SU-DHL-6 (cell line): ENCODE measurements around the gene AIG1.

Experiments used
- H2AFZ ChIP-seq: fragments of 200-600 bp; sonication (generic); 2 replicates; pipeline ENCODE4 v1.6.1; 2014; ENCODE audit warnings: low read depth, mild to moderate bottlenecking, moderate library complexity, mixed read lengths, antibody characterized with exemption, low read length; ENCODE audit not compliant: severe bottlenecking
- H3F3A ChIP-seq: fragments of 200-600 bp; shearing (Covaris generic); 2 replicates; pipeline ENCODE4 v1.6.0; 2016; ENCODE audit warnings: antibody characterized with exemption, mild to moderate bottlenecking; ENCODE audit not compliant: insufficient read depth
- H3K27ac ChIP-seq: fragments of 200-600 bp; sonication (generic); 2 replicates; pipeline ENCODE4 v1.5.1; 2016; ENCODE audit warnings: low read depth, mild to moderate bottlenecking, low read length, moderate library complexity, mixed read lengths
- H3K27me3 ChIP-seq: fragments of 200-600 bp; sonication (generic), shearing (Covaris generic); 2 replicates; pipeline ENCODE4 v1.6.0; 2014; ENCODE audit warnings: mild to moderate bottlenecking, low read length
- H3K36me3 ChIP-seq: fragments of 200-600 bp; sonication (generic); 2 replicates; pipeline ENCODE4 v1.6.1; 2014; ENCODE audit warnings: mild to moderate bottlenecking, low read length, mixed read lengths
- H3K4me2 ChIP-seq: fragments of 300-600, 200-600 bp; shearing (Covaris generic), sonication (generic); 2 replicates; pipeline ENCODE4 v1.6.0; 2014; ENCODE audit warnings: low read length, low read depth, mild to moderate bottlenecking; ENCODE audit not compliant: poor library complexity, severe bottlenecking
- H3K4me3 ChIP-seq: fragments of 200-600 bp; sonication (generic); 2 replicates; pipeline ENCODE4 v1.5.1; 2014; ENCODE audit warnings: antibody characterized with exemption, low read length, mild to moderate bottlenecking, mixed read lengths; ENCODE audit not compliant: insufficient read depth, poor library complexity, severe bottlenecking
- H3K79me2 ChIP-seq: fragments of 200-600 bp; sonication (generic); 2 replicates; pipeline ENCODE4 v1.6.1; 2014; ENCODE audit warnings: mild to moderate bottlenecking, low read length, moderate library complexity; ENCODE audit not compliant: insufficient read depth
- H3K9ac ChIP-seq: fragments of 200-600 bp; sonication (generic); 2 replicates; pipeline ENCODE4 v1.7.0; 2014; ENCODE audit warnings: mild to moderate bottlenecking, low read length
- H3K9me2 ChIP-seq: fragments of 200-600 bp; sonication (generic); replicated peaks from 2 replicates; pipeline ENCODE4 v1.6.1; 2014; ENCODE audit warnings: low read length; ENCODE audit not compliant: insufficient read depth
- H3K9me3 ChIP-seq: fragments of 200-600 bp; sonication (generic); 2 replicates; pipeline ENCODE4 v1.6.1; 2014; ENCODE audit warnings: low read length, mixed read lengths; ENCODE audit not compliant: insufficient read depth
- H4K20me1 ChIP-seq: fragments of 200-600 bp; sonication (generic); 2 replicates; pipeline ENCODE4 v1.6.1; 2014; ENCODE audit warnings: low read depth, mild to moderate bottlenecking, antibody characterized with exemption, low read length, moderate library complexity, mixed read lengths
- CTCF ChIP-seq: fragments of 200-600 bp; sonication (generic); IDR thresholded peaks from one replicate; pipeline ENCODE4 v1.5.1; 2017; ENCODE audit warnings: antibody characterized with exemption, mild to moderate bottlenecking, low read length, moderate library complexity; ENCODE audit not compliant: insufficient read depth, poor library complexity, severe bottlenecking
- EZH2phosphoT487 ChIP-seq: fragments of 200-600 bp; sonication (generic), shearing (Covaris generic); conservative IDR thresholded peaks from 2 replicates; pipeline ENCODE4 v1.6.1; 2018; ENCODE audit warnings: mild to moderate bottlenecking, antibody characterized with exemption, low read length, moderate library complexity, mixed read lengths

AIG1 gene

DNA sequence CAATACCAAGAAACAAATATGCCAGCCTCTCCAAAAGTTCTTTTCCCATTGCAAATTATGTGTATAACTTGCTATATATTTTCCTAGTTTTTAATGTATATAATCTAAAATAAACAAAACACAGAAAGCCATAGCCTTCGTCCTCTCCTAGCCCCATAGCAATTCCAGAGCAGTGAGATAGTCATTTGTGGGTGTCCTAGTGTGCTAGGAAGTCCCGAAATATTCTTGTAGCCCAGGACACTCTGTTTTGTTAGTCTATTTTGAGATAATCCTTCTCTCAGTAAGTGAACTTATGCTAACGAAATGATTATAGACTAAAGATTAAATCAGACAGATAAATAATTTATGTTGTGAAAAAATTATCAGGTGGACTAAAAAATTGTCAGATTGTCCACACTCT, 90.7 kb downstream of the AIG1 start:
- no peak overlapping the region for H3K27ac ChIP-seq
- no peaks in the 10 kb centered on the region for H3K27me3 ChIP-seq
- H3K9me3 ChIP-seq: no peaks in the 10 kb centered on the region

DNA sequence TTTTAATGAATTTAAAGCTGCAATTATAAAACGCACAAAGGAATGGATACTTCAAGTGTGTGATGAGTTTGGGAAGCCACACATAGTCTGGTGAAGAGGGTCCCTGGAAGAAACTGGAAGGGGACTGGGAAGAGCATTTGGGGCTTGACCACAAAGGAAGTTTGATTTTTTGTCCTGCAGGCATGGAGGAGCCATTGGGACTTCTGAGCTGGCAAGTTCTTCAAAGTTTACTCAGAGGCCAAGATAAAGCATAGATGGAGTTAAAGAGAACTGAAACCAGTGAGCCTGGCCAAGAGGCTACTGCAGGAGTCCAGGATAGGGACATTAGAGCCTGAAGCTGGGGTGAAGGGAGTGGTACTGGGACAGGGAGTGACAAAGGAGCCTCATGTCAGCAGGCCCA, 95.0 kb downstream of the AIG1 start:
- Histone ChIP-seq H3K27ac (no peak overlapping the region), H3F3A (no peaks in the 10 kb centered on the region), H3K9ac (no peak overlapping the region), H3K9me2 (no peaks in the 10 kb centered on the region), H3K79me2 (no peaks in the 10 kb centered on the region), H3K27me3 (no peaks in the 10 kb centered on the region), H2AFZ (no peak overlapping the region), H3K4me3 (no peak overlapping the region), H3K9me3 (no peaks in the 10 kb centered on the region), H3K36me3 (no peaks in the 10 kb centered on the region), H3K4me2 (no peak overlapping the region), H4K20me1 (no peaks in the 10 kb centered on the region)
- TF ChIP-seq EZH2phosphoT487 (no peak), CTCF (no peak)

More for the DNA sequence above, 90.7 kb downstream of the AIG1 start:
- Histone ChIP-seq H3K4me2 (no peak overlapping the region), H4K20me1 (no peaks in the 10 kb centered on the region), H3K9me2 (no peaks in the 10 kb centered on the region), H3K9ac (no peak overlapping the region), H3K36me3 (no peaks in the 10 kb centered on the region), H3K79me2 (no peaks in the 10 kb centered on the region), H3F3A (no peaks in the 10 kb centered on the region), H3K4me3 (no peak overlapping the region), H2AFZ (no peak overlapping the region)
- no peak for TF ChIP-seq CTCF
- TF ChIP-seq EZH2phosphoT487: no peak

DNA sequence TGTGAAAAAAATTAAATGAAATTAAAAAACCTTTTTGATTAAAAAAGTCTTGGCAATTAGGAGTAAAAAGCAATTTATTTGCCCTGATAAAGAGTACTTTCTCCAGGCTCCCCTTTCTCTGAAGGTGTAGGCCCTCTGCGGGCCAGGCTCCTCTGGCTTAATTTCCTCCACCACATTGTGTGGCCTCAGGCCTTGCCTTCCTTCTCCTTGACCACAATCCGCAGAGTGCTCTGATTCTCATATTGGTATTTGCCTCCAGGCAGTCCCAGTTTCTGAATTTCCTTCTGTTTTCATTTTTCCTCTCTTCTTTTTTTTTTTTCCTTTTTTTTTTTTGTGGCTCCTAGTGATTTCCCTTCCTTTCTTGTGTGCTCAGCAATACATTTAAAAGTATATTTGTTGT, 96.4 kb downstream of the AIG1 start:
- no peak overlapping the region for H3K27ac ChIP-seq
- H3K36me3 ChIP-seq: no peaks in the 10 kb centered on the region
- H3K79me2 ChIP-seq: no peaks in the 10 kb centered on the region
- TF ChIP-seq CTCF: no peak
- no peak for TF ChIP-seq EZH2phosphoT487
- no peaks in the 10 kb centered on the region for H3K9me3 ChIP-seq
- no peak overlapping the region for H3K4me2 ChIP-seq
- H2AFZ ChIP-seq: no peak overlapping the region
- no peaks in the 10 kb centered on the region for H3F3A ChIP-seq
- H3K9me2 ChIP-seq: no peaks in the 10 kb centered on the region
- H3K27me3 ChIP-seq: no peaks in the 10 kb centered on the region
- no peaks in the 10 kb centered on the region for H4K20me1 ChIP-seq
- H3K9ac ChIP-seq: no peak overlapping the region
- no peak overlapping the region for H3K4me3 ChIP-seq
